ENCODE data around the gene EVA1B. TPM values are rescaled to one million over a fixed set of nuclear protein-coding genes. Genes with fewer than 3 reads are reported as not detected.

EVA1B gene, protein sequence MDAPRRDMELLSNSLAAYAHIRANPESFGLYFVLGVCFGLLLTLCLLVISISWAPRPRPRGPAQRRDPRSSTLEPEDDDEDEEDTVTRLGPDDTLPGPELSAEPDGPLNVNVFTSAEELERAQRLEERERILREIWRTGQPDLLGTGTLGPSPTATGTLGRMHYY
- 26.4 and 42.0 TPM in 2 replicates for total RNA-seq
- polyA plus RNA-seq (2012): 33.7 TPM

DNA sequence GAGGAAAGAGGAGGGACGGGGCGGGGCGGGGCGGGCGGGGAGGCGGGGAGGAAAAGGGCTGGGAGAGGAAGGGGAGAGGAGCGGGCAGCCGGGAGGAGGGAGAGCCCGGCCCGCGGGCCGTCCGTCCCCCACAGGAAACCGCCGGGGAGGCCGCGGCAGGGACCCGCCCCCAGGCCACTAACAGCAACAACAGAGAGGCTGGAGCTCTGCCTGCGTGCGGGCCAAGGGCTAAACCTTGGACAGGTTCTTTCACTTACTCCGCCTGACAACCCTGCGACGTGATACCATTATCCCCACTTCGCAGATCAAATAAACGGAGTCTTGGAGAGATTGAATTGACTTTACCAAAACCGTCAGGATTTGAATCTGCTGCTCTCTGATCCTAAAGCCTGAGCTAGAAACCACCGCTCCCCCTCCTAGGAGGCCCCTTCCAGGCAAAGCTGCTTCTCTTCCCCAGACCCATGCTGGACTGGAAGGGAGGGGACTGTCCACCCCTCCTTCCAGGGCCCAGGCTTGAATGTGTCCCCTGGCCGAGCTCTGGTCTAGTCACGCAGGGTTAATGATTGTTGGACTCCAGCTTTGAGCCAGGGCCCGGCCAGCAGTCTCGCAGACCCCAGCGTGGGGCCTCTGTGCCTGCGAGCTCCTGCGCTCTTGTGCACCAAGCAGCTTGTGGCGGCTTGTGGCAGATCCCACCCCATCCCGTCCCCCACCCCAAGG is at the start of gene EVA1B:
TSS of gene EVA1B (minus strand) at position 10 of the 717 bp plus-strand sequence. CDS start 608 bp downstream, outside the sequence.
- peak; percentile 62 for DNase-seq (ENCODE audit: low read depth)

DNA sequence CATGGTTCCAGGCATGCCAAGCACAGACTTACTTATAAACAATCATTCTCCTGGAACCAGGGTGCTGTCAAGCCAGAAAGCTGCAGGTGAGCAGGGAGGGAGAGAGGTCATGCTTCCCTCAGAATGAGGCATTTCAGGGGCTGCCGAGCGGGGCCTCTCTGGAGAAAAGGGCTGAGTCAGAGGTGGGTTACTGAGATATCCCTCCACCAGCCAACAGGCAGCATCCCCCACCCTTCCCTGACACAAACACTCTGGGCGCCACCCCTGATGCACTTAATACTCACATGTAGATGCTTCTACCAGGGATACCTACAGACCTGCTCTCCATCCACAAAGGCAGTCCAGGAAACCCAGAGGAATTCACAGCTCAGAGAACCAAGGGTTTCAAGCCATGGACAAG is 49.2 kb upstream of the EVA1B start:
- no peak for DNase-seq (ENCODE audit: low read depth)

DNA sequence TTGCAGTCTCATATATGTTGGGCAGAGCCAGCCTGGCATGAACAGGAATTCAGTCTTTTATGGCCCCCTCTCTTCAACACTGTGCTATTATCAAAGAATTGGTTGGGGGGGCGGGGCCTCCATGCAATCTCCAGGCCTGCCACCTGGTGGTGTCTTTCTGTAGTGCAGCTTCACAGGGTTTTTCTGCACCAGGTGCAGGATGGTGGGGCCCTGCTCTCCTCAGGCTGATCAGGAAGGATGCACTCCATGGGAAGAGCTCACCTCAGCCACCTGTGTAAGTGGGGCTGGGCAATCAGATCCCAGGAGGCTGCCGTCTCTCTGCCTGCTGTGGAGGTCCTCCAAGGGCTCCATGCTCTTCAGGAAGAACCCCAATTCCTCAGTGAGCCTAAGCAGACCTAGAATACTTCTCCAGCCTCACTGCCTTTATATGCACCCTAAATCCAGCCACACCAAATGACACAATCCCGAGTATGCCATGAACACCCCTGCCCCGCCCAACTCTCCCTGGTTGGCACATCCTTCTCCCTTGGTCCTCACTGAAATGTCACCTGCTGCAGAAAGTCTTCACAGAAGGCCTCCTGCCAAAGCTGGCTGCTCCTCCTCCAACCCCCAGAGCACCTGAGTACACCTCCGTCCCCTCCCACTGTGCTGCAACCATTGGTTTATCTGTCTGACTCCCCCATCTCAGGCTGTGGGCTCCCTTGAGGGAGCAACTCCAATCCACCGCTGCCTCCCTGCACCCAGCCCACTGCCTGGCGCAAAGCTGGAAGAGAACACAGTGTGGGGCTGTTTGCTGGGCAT is 45.8 kb upstream of the EVA1B start:
- peak; percentile 78 for DNase-seq (ENCODE audit: low read depth)

DNA sequence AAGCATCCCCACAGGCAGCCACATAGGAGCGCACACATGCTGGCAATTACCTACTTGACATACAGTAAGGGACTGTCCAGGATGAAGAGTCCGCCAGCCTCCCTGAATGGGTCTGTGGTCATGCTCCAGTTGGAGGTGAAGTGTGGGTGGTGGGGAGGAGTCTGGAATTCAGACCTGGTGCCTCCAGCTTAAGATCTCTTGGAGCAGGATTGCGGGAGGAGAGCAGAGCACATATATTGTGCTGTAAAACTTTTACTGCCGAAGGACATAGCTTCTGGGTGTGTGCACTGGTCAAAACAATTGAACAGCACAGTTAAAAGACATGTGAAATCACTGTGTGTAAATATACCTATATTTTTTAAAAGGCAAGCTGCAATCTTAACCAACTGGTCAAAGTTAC is 44.4 kb upstream of the EVA1B start:
- DNase-seq (ENCODE audit: low read depth): no peak

DNA sequence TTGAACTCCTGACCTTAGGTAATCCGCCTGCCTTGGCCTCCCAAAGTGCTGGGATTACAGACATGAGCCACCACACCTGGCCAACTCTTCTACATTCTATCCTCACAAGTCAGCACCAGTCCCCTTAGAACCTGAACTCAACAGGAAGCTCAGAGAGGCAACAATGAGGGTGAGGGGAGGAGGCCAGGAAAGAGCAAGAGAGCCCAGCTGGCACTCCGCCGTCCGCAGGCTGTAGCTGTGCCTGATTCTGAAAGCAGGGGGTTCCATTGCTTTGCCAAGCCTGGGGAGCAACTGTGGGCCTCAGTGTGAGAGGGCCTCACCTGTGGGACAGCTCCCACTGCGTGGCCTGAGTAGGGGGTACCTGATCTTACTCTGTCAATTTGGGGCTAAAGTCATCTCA is 43.6 kb upstream of the EVA1B start:
- no peak for DNase-seq (ENCODE audit: low read depth)

DNA sequence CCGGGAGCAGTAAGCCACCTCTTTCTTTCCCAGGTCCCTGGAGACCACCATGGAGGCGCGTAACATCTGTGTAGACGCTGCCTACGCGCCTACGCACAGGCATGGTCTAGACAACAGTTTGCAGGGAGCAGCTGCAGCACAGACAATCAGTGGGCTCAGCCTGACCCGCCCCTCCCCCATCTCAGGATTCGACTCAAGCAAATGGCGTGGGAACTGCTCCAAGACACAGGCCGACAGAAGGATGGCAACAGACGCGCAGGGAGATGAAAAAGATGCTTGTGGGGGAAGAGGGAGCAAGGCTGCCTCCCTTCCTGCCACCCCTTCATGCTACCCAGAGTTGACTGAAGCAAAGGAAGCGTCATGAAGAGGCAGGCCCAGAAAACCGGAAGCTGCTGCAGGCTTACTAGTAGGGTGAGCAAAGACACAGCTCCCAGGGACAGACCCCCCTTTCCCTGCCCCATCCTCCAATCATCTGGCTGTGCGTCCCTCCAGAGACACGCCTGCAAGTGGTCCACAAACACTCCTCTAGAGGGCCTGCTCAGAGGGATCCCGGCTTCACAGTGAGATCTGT is 42.7 kb upstream of the EVA1B start:
- peak; percentile 96 for DNase-seq (ENCODE audit: low read depth)

DNA sequence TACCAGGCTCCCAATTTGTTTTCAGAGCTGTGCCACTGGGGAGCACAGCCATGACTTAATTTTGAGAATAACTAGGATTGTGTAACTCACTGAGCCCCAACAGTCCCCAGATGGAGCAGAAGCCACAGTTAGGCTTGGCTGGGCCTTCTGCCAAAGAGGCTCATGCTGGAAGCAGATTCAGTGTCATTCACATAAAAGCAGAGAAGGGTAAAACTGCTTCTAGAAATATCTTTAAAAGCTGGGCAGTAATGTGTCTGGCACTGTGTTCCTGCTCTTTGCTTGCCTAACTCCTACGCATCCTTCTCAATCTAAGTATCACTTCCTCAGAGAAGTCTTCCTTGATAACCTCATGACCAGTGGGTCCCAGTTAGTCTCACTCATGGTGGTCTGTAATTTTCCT is 41.9 kb upstream of the EVA1B start:
- peak; percentile 84 for DNase-seq (ENCODE audit: low read depth)

DNA sequence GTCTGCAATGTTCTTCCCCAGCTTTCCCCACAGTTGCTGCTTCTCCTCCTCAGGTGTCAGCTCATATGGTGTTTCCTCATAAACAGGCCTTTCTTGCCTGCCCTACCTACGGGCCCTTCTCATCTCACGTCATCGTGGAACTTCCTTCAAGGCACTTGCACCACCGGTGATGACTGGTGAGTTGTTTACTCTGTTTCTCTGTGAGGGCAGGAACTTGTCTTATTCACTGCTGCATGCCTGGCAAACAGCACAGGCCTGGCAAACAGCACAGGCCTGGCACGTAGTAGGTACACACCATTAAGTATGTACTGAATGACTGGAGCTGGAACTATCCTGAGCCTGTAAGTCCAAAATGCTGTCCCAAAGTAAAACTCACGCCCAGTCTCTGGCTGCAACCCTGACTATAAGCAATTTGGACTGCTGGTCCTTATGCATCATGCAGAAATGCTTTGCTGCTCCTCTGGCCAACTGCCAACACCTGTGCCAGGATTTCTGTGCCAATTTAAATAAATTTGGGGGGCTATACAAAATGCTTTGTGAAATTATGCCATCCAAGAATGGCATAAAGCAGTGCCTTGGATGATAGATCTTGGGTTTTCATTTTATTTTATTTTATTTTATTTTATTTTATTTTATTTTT is 36.6 kb upstream of the EVA1B start:
- no peak for DNase-seq (ENCODE audit: low read depth)

DNA sequence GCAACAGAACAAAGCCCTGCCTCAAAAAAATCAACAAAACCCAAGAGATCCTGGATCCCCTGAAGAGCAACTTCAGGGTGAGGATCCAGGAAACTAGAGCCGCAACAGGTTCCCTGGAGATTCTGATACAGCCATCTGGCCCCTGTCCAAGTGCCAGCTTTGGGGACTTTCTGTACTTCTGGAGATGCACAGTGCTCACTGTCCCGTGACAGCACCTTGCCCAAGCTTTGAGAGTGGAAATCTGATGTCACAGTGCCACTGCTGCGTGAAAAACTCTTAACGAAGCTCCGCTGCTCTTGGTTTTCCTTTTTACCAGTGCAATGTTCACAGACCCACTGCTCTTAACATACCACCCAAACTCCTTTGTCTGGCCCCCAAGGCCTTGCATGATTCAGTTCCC is 35.9 kb upstream of the EVA1B start:
- no peak for DNase-seq (ENCODE audit: low read depth)

DNA sequence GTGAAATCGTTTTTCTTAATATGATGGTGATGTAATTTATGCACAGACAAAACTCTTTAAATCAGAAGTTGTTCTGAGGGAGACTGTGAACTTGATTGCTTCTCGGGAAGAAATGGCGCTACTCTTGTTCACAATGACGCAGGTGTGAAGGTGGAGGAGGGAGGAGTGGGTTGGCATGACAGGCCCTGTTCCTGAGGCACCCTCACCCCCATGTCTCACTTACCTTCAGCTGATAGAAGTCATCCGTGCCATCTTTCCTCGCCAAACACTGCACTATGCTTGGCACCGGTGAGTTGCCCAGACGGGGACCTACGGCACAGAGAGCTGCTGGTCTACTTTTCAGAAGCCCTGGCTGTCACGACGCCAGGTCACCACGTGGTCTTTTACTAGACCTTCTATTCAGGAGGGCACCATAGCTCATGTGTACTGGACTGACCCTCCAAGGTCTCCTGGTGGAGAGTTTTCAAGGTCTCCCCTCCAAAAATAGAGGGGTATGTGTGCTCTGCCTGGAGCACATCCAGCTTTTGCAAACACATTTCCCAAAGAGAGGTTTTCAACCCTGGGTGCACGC is 35.2 kb upstream of the EVA1B start:
- no peak for DNase-seq (ENCODE audit: low read depth)

DNA sequence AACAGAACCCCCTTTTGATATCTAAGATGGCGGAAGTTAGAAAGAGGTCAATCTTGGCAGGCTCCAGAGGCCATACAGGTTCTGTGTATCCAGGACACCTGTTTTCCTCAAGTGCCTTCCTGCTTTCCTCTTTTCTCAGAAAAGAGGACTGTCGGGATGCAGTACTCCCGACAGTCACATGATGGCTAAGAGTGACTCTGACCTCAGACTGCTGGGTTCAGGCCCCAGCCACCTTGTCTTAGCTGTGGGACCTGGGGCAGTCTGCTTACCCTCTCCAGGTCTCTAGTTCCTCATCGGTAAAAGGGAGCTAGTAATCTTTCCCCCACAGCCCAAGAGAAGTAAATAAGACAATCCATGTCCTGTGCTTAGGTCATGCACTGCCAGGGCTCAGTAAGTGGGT is 32.4 kb upstream of the EVA1B start:
- DNase-seq (ENCODE audit: low read depth): no peak

DNA sequence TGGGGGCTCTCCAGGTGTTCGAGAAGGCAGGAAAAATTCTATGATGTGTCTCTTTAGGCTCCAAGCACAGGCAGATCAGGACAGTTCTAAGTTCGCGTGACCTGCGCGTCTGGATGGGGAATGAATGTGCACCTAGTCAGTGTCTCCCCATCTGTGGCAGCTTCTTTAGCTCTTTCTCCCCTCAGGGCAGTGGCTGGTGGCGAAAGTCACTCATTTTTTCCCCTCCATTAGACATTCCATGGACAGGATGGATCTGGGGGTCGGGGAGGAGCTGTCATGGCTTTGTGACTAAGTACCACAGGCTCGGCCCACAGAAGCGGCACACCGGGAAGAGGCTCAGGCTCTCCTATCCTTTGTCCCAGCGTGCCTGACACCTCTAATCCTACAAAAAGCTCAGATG is 31.0 kb upstream of the EVA1B start:
- no peak for DNase-seq (ENCODE audit: low read depth)

DNA sequence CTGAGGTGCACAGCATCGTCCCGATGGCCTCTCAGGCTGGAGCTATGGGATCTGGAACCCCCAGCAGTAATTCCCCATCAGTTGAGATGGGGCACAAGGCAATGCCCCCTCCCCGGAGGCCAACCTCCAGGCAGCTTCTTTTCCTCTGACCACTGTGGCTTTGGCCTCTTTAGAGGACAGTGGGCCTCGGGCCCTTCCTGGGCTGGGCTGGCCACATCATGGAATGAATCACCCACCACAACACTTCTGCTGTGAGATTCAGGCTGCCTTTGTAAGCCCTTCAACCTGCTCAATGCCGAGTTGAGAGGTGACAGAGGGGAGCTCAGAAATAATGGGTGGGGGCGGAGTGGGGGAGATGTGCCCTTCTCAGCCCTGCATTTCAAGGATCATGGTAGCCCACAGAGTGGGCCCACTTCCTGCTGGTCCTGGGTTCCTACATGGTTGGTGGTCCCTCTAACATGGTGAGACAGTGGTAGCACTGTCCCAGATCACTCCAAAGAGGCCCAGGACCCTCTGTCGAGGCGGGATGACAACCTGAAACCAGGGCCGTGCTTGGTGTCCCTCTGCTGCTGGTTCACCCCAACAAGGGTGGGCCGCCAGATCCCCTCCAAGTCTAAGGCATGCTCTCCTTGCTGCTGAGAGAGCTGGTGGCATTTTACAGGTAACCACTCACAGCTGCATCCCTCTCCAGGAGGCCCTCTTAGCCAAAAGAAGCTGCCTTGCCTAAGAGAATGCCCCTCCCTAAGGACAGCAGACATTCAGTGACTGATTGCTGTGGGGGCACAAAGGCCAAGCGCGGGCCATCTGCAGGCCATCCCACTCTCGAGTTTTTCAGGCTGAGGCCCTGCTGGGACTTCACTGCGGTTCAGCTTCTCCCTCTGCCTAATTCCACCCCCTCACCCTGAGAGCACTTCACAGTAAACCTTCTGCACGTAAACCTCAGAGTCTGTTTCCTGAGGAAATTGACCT is 29.7 kb upstream of the EVA1B start:
- peak; percentile 84 for DNase-seq (ENCODE audit: low read depth)

DNA sequence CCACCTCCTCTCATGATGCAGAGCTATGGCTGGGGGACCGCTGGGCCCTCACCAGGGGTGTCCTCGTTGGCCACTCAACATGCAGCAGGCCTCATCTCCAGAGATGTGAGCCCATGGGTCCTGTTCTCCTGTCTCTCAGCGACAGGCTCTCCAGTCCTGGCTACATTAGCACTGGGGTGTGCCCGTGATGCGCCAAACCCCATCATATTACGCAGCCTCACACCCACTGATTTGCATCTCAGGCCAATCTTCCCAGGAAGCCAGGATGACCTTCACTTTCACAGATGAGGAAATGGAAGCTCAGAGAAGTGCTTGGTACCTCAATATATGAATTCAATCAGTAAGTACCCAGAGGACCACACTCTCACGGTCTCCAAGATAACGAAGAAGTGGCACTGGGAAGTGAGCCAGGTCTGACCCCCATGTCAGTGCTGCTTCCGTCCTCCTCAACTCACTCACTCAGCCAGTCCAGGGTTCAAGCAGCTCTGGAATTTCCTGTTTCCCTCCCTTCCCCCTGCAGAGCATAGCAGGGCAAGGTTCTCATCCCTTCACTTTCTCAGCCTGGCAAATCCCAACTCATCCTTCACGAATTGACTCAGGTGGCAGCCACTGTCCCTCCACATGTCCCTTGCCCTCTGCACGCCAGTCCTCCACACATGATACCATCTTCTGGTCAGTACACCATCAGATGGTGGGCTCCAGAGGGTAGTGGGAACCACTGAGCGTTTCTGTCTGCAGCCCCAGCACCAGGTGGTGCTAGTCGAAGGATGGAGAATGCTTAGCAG is 28.9 kb upstream of the EVA1B start:
- peak; percentile 17 for DNase-seq (ENCODE audit: low read depth)

DNA sequence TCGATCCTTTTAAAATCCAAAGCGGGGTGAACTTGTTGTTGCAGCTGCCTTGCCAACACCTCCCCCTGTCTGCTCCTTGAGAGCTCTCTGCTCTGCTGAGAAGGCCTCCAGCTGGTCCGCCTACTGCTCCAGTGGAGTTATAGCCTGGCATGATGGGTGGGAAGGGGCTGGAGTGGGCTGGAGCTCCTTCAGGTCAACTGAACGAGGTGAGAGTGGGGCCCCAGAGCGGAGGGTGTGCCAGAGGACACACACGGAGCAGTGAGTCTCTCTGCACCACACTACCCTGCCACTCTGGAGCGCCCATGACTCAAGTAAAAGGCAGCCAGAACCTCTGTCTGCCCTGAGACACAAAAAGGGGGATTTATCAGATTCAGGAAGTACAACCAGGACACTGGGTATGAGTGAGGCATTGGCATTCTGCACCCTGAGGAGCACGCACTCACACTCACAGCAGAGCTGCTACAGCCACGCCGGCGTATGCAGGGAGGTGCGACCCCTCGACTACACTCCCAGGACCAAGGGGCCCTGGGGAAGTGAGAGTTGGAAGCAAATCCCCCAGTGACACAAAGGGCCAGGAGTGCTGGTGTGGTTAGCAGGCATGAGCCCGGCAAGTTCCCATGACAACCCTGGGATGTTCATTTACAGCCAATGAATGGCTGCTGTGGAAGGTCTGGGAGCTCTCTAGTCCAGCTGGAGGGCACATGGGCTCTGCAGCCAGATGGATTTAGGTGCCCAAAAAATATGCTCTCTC is 28.0 kb upstream of the EVA1B start:
- peak; percentile 85 for DNase-seq (ENCODE audit: low read depth)

DNA sequence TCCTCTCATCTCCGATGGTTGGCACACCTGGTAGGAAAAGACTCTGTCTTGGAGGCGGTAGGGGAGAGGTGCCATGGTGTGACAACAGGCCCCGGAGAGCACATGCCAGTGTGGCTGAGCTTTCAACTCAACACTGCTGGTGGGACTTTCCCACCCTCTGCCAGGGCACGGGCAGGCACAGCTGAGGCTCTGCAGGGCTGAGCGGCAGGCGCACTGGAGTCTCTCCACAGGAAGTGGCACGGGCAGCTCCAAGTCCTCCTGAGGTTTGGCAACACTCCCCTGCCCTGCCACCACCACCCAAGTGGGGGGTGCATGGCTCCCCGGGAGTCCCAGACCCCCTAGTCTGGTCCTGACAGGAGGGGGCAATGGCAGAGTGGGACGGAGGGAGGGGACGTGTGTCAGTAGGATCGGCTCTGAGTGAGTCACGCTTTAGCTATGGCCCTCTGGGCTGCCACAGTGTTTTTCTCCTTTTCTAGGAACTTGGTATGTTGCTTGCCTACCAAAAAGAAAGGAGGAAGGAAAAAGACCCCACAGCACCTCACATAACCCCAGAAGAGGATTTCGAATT is 27.3 kb upstream of the EVA1B start:
- peak; percentile 93 for DNase-seq (ENCODE audit: low read depth)

DNA sequence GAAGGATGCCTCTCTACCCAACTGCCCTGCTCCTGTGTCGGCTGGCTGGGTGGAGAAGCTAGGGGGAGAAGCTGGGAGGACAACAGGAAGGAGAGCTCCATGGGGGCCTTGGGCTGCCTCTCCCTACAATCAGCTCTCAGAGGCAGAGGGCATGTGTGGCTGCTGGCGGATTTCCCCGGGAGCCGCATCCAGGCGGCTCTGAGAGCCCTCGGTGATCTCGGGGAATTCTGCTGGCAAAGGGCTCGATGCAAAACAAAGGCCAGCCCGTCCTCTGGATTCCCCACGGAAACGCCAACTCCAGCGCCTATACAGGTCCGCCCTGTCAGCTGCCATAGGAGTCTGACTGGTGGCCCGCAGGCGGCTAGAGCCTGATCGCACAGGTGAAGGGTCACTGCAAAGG is 26.4 kb upstream of the EVA1B start:
- peak; percentile 62 for DNase-seq (ENCODE audit: low read depth)

DNA sequence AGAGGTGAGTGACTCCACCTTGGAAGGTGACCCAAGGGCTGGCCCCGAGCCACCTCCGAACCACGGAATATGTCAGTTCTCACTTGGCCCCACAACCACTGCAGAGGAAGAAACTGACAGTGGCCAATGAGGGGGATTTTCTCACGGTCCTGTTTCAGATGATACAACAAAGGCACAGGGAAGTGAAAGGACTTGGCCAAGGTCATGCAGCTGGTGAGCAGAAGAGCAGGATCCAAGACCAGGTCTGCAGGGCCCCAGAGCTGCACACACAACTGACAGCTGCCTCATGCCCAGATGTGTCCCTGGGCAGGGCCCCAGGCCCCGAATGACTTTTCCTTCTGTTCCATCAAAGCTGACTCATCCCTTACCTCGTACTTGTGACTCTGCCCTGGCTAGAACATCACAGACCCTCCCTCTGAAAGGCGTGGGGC is 25.8 kb upstream of the EVA1B start:
- peak; percentile 65 for DNase-seq (ENCODE audit: low read depth)

Data from myocyte (in vitro differentiated cells).